Hepatocyte (in vitro differentiated cells): ENCODE measurements around the gene CAPN12.

ENCODE experiments used
- CTCF ChIP-seq: fragments of 200-600 bp; sonication (generic); IDR thresholded peaks from 2 replicates; pipeline ENCODE4 v1.5.1; 2016; ENCODE audit warnings: antibody characterized with exemption, mild to moderate bottlenecking; ENCODE audit not compliant: poor library complexity
- EZH2 ChIP-seq: fragments of 200-600 bp; sonication (generic); IDR thresholded peaks from 2 replicates; pipeline ENCODE4 v1.6.1; 2016; ENCODE audit warnings: antibody characterized with exemption, mild to moderate bottlenecking, borderline replicate concordance
- EZH2phosphoT487 ChIP-seq: fragments of 200-600 bp; sonication (generic); IDR thresholded peaks from one replicate; pipeline ENCODE4 v1.6.1; 2018; ENCODE audit warnings: antibody characterized with exemption, mild to moderate bottlenecking, low read depth, moderate library complexity; ENCODE audit not compliant: unreplicated experiment, severe bottlenecking

GRCh38 chr19:38686530-38686888 is 57.8 kb downstream of the CAPN12 start:
- TF ChIP-seq CTCF (no peak), EZH2phosphoT487 (no peak), EZH2 (no peak)
